B cell (primary cell): Measurements from ENCODE around the gene HRNR. TPM values are rescaled to one million over a fixed set of nuclear protein-coding genes. Genes with fewer than 3 reads are reported as not detected.

ENCODE experiments used
- ATAC-seq: fragments of 200-7000 bp; cut with Tn5 transposase; one replicate; pipeline ENCODE4 v1.10.0; 2021; ENCODE audit warnings: low read depth, mild to moderate bottlenecking, moderate number of reproducible peaks, moderate library complexity
- CTCF ChIA-PET: fragments of 350-600 bp; sonication (Branson Sonifier 250); formaldehyde crosslinking; loops from one replicate; lab custom pipeline; 2021; ENCODE audit warnings: antibody characterized with exemption, inconsistent platforms; lab: Charles Lee
- POLR2A ChIA-PET: fragments of 350-600 bp; sonication (Branson Sonifier 250); formaldehyde crosslinking; loops from one replicate; lab custom pipeline; 2021; ENCODE audit warnings: antibody characterized with exemption; lab: Charles Lee
- DNase-seq: peaks from one replicate; pipeline ENCODE4 v3.0.0; 2013
- H2AFZ ChIP-seq: 2 replicates; pipeline ENCODE4 v1.6.1; 2012; ENCODE audit warnings: mild to moderate bottlenecking, low read depth, low read length; ENCODE audit not compliant: insufficient read depth, poor library complexity, severe bottlenecking
- H3K27ac ChIP-seq, 2 donors: 1 replicate in 1 of 2; 2 replicates in 1 of 2; pipeline ENCODE4 v1.5.1; 2012 to 2013; ENCODE audit warnings: low read length in 2 of 2, mild to moderate bottlenecking in 2 of 2, moderate library complexity in 1 of 2
- H3K27me3 ChIP-seq, 4 experiments: fragments of 200-600 bp in 1 of 4; sonication (generic) in 1 of 4; replicated peaks in 1 of 4; 1 replicate in 2 of 4; 2 replicates in 2 of 4; pipeline versions ENCODE4 v1.6.1 to v1.7.0; 2013 to 2016; ENCODE audit warnings: low read length in 3 of 4, mild to moderate bottlenecking in 2 of 4, mixed read lengths in 1 of 4, moderate library complexity in 1 of 4; ENCODE audit not compliant: insufficient read depth in 4 of 4, control insufficient read depth in 3 of 4; ENCODE audit errors: control extremely low read depth in 1 of 4
- H3K36me3 ChIP-seq, 2 experiments: replicated peaks in 1 of 2; 1 replicate in 1 of 2; 2 replicates in 1 of 2; pipeline versions ENCODE4 v1.6.1 to v1.7.1; 2013; ENCODE audit warnings: low read length in 1 of 2; ENCODE audit not compliant: insufficient read depth in 2 of 2, control insufficient read depth in 1 of 2; ENCODE audit errors: control extremely low read depth in 1 of 2, extremely low read depth in 1 of 2
- H3K4me1 ChIP-seq, 2 donors: fragments of 200-600 bp in 1 of 2; sonication (generic) in 1 of 2; 1 replicate in 1 of 2; 2 replicates in 1 of 2; pipeline versions ENCODE4 v1.5.1 to v1.6.1; 2013 to 2017; ENCODE audit warnings: low read length in 2 of 2; ENCODE audit not compliant: control insufficient read depth in 2 of 2, insufficient read depth in 2 of 2
- H3K4me2 ChIP-seq: replicated peaks from 2 replicates; pipeline ENCODE3; 2012; ENCODE audit warnings: mild to moderate bottlenecking, low read depth, low read length; ENCODE audit not compliant: poor library complexity, severe bottlenecking
- H3K4me3 ChIP-seq, 5 experiments: fragments of 200-600 bp in 1 of 5; sonication (generic) in 1 of 5; 1 replicate in 3 of 5; 2 replicates in 2 of 5; pipeline versions ENCODE4 v1.5.1 to v1.7.0; 2011 to 2016; ENCODE audit warnings: low read length in 4 of 5, mild to moderate bottlenecking in 4 of 5, low read depth in 2 of 5, control low read depth in 1 of 5, moderate library complexity in 1 of 5; ENCODE audit not compliant: insufficient read depth in 1 of 5; ENCODE audit errors: control extremely low read depth in 1 of 5, extremely low read depth in 1 of 5
- H3K79me2 ChIP-seq: fragments of 200-600 bp; sonication (generic); one replicate; pipeline ENCODE4 v1.6.0; 2016; ENCODE audit warnings: low read length; ENCODE audit not compliant: control insufficient read depth, insufficient read depth
- H3K9ac ChIP-seq: fragments of 200-600 bp; sonication (generic); 2 replicates; pipeline ENCODE4 v1.6.1; 2017; ENCODE audit warnings: mild to moderate bottlenecking, low read length, moderate library complexity
- H3K9me3 ChIP-seq, 3 donors: one replicate each; pipeline versions ENCODE4 v1.6.1 to v1.7.1; 2013; ENCODE audit warnings: low read length in 2 of 3; ENCODE audit not compliant: control insufficient read depth in 2 of 3, insufficient read depth in 1 of 3; ENCODE audit errors: control extremely low read depth in 1 of 3
- H4K20me1 ChIP-seq: 2 replicates; pipeline ENCODE4 v1.6.0; 2012; ENCODE audit warnings: mild to moderate bottlenecking, low read length; ENCODE audit not compliant: insufficient read depth, control insufficient read depth, poor library complexity, severe bottlenecking
- H3K27ac Mint-ChIP-seq: one replicate; pipeline ENCODE4 v1.8.0; 2021; ENCODE audit warnings: mixed read lengths
- H3K27me3 Mint-ChIP-seq: one replicate; pipeline ENCODE4 v1.8.0; 2021; ENCODE audit warnings: mixed read lengths
- H3K4me1 Mint-ChIP-seq: one replicate; pipeline ENCODE4 v1.8.0; 2021; ENCODE audit warnings: mixed read lengths
- H3K4me3 Mint-ChIP-seq: one replicate; pipeline ENCODE4 v1.8.0; 2021; ENCODE audit warnings: mixed read lengths
- H3K9me3 Mint-ChIP-seq: one replicate; pipeline ENCODE4 v1.8.0; 2022; ENCODE audit warnings: mixed read lengths; ENCODE audit not compliant: insufficient read depth
- CTCF ChIP-seq: fragments of 200-600 bp; IDR thresholded peaks from one replicate; pipeline ENCODE4 v1.8.0; 2022; ENCODE audit warnings: antibody characterized with exemption, mild to moderate bottlenecking
- EZH2 ChIP-seq: IDR thresholded peaks from 2 replicates; pipeline ENCODE4 v1.6.1; 2012; ENCODE audit warnings: borderline replicate concordance, low read depth, mild to moderate bottlenecking, moderate library complexity, low read length; ENCODE audit not compliant: insufficient read depth, poor library complexity, severe bottlenecking
- WGBS: methylation state at CpG from one replicate; pipeline ENCODE4 v1.1.5; 2013; ENCODE audit warnings: missing lambda C conversion rate; ENCODE audit not compliant: insufficient coverage; 5-methylcytosine and 5-hydroxymethylcytosine counted together
- intact Hi-C: fragments of 100-400 bp; cut with micrococcal nuclease; formaldehyde crosslinking; loops from one replicate; pipeline ENCODE4 v1.10.0; 2022
- polyA plus RNA-seq: library from polyadenylated mRNA; depleted of rRNA; stranded (reverse); fragments of >200 nt; gene quantifications from 2 replicates; pipeline ENCODE4 v1.2.3, GENCODE V29; 2012
- total RNA-seq, 2 donors: library from RNA; stranded (reverse); fragments of 120-200 nt in 1 of 2; gene quantifications; 1 replicate in 1 of 2; 2 replicates in 1 of 2; pipeline versions ENCODE4 v1.2.3 to v1.2.4, GENCODE V29; 2013 to 2022

Gene HRNR
- total and polyA plus RNA-seq, 2 donors (not counting 1 experiment from before 2014, with no cell fraction given), result not detected

DNA sequence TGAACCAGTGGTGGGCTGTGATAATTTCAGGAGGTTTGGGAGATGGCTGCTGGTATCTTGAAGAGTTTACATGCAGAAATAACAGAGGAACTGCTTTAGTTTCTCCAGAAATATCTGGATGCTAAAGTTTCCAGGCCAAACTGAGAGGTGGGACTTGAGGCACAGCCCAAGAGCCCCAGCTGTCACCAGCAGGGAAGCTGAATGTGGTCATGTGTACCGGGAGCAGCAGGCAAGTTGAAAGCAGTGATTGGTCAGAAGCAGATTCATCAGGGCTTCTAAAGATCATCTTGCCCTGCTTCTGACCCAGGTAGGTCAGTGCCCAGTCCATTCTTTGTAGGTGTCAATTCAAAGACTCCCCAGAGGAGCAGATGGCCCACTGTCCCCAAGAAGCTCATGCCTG lies 57.0 kb downstream of the HRNR start:
- Histone ChIP-seq H2AFZ (no peak overlapping the region), H3K36me3 (no peaks in the 10 kb centered on the region), H3K79me2 (no peaks in the 10 kb centered on the region), H3K27me3 (peaks cover 0 to 24% (median 10%) of the 10 kb centered on the region in 4 experiments), H4K20me1 (no peaks in the 10 kb centered on the region), H3K9me3 (no peaks in the 10 kb centered on the region), H3K4me3 (no peak overlapping the region), H3K4me2 (no peak overlapping the region), H3K27ac (no peak overlapping the region), H3K4me1 (peaks cover 15 to 16% of the 10 kb centered on the region in 2 donors), H3K9ac (no peak overlapping the region)
- POLR2A ChIA-PET, result no interaction called here
- DNase-seq, result no peak
- H3K27me3 Mint-ChIP-seq, result peaks cover 42% of the 10 kb centered on the region
- 24% methylated on average over 1 of the region's 1 CpG for WGBS
- no peaks in the 10 kb centered on the region for H3K9me3 Mint-ChIP-seq
- no peak for ATAC-seq
- no peak overlapping the region for H3K4me3 Mint-ChIP-seq
- intact Hi-C loops, result no loop called here
- H3K4me1 Mint-ChIP-seq, result peaks cover 17% of the 10 kb centered on the region
- H3K27ac Mint-ChIP-seq, result no peak overlapping the region
- CTCF ChIA-PET, result no interaction called here
- TF ChIP-seq CTCF (no peak), EZH2 (no peak)

GRCh38 chr1:152165286-152166077 lies 58.5 kb downstream of the HRNR start:
- Histone ChIP-seq H4K20me1 (no peaks in the 10 kb centered on the region), H3K4me2 (peak overlapping the region; percentile 36), H3K27me3 (peaks cover 0 to 24% (median 12%) of the 10 kb centered on the region in 4 experiments), H3K4me3 (peak overlapping the region in 1 of 5 experiments; percentile 2), H3K9me3 (no peaks in the 10 kb centered on the region), H3K4me1 (peaks cover 15 to 16% of the 10 kb centered on the region in 2 donors), H3K9ac (no peak overlapping the region), H3K27ac (no peak overlapping the region), H2AFZ (no peak overlapping the region), H3K79me2 (no peaks in the 10 kb centered on the region), H3K36me3 (no peaks in the 10 kb centered on the region)
- DNase-seq (peak; percentile 35), ATAC-seq (no peak)
- H3K27ac Mint-ChIP-seq, result no peak overlapping the region
- no peaks in the 10 kb centered on the region for H3K9me3 Mint-ChIP-seq
- TF ChIP-seq EZH2 (no peak), CTCF (no peak)
- H3K4me3 Mint-ChIP-seq, result peak overlapping the region; percentile 29
- ChIA-PET POLR2A (no interaction called here), CTCF (interaction anchor here (0.7 kb wide), 1 partner anchor 23 kb away, joined by 4 read pairs; no protein-coding TSS in a partner anchor)
- intact Hi-C loops, result no loop called here
- peaks cover 20% of the 10 kb centered on the region for H3K4me1 Mint-ChIP-seq
- no CpG with 5 or more reads among the region's 4 CpGs for WGBS
- H3K27me3 Mint-ChIP-seq, result peaks cover 37% of the 10 kb centered on the region
